ENCODE data around the gene AGBL3. TPM values are rescaled to one million over a fixed set of nuclear protein-coding genes. Genes with fewer than 3 reads are reported as not detected.
A peak's percentile ranks its signal among the peaks of the same experiment; 100 is the strongest.
"Not testable (repeated sequence)": the region's sequence is repeated elsewhere in the genome, so short reads cannot be mapped to it uniquely, and the experiment has no call there.

Gene AGBL3
- total RNA-seq, 1 experiment from 2014 or later, result 1.2 TPM

GRCh38 chr7:135166338-135166990 lies 180.2 kb downstream of the AGBL3 start:
- DNase-seq (ENCODE audit: low read depth), result no peak

- no peak for DNase-seq (ENCODE audit: low read depth)
These were observed 181.1 kb downstream of the AGBL3 start for GRCh38 chr7:135167365-135167917.

- DNase-seq (ENCODE audit: low read depth), result no peak
These were observed 181.7 kb downstream of the AGBL3 start for GRCh38 chr7:135168001-135168400.

- DNase-seq (ENCODE audit: low read depth), result no peak
These were observed 182.3 kb downstream of the AGBL3 start for GRCh38 chr7:135168489-135169140.

DNA sequence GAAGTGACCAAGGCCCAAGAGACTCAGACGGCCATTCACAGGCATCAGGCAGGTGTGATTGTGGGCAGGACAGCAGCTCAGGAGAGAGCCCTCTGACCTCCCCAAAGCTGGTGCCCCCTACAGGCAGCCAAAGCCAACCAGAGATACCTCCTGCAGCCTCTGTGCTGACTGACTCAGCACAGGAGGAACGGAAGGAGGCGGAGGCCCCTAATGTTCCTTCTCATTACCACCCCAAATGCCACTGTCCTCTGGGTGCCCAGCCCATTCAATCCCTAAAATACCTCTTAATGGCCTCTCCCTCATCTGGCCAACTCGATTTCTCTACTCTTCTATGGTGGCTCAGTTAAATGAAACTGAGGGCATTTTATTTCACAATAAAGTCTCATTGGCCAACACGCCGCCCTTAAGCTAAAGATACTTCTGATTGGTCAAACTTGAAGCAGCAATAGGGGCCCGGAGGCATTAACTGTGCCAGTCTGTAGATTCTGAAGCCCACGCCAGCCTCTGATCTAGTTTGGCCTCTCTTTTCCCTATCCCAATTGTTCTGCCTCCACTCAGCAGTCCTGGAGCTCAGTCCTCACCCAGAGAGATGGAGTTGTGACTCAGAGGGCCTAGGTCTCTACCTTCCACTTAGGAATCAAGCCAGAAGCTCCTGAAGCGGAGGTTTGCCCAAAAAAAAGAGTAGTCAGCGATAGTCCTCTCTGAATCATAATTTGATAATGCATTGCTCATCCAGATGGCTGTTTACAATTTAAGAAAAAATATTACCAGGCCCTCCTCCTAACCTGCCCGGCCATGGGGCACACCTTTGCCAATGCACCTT lies 183.0 kb downstream of the AGBL3 start:
- peak; percentile 44 for DNase-seq (ENCODE audit: low read depth)

- DNase-seq (ENCODE audit: low read depth), result peak; percentile 8
These were observed 183.6 kb downstream of the AGBL3 start for GRCh38 chr7:135169964-135170273.

- peak; percentile 94 for DNase-seq (ENCODE audit: low read depth)
These were observed 184.1 kb downstream of the AGBL3 start, which contains the start of gene CYREN for GRCh38 chr7:135170274-135170997. TSS of gene CYREN (minus strand) at chr7:135170707. CDS start at chr7:135168922, 1,785 bp downstream.

DNA sequence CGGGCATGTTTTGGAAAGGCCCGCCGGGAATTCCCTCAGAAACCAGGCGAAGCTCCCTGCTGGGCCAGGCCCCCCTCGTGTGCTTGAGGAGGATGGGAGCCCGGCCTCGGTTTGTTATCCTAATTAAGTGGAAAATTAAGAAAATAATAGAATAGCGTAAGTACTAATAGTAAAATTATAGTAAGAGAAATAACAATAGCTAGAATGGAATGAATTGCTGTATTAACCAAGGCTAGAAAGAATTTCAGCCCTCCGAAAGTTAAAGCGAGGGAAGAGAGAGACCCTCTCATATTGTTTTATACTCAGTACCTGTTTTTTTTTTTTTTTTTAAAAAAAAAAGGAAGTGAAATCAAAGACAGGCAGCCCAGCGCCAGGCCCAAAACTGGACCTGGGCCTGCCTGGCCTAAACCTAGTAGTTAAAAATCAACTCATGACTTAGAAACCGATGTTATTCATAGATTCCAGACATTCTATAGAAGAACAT lies 184.7 kb downstream of the AGBL3 start:
- DNase-seq (ENCODE audit: low read depth), result not testable (repeated sequence)

DNA sequence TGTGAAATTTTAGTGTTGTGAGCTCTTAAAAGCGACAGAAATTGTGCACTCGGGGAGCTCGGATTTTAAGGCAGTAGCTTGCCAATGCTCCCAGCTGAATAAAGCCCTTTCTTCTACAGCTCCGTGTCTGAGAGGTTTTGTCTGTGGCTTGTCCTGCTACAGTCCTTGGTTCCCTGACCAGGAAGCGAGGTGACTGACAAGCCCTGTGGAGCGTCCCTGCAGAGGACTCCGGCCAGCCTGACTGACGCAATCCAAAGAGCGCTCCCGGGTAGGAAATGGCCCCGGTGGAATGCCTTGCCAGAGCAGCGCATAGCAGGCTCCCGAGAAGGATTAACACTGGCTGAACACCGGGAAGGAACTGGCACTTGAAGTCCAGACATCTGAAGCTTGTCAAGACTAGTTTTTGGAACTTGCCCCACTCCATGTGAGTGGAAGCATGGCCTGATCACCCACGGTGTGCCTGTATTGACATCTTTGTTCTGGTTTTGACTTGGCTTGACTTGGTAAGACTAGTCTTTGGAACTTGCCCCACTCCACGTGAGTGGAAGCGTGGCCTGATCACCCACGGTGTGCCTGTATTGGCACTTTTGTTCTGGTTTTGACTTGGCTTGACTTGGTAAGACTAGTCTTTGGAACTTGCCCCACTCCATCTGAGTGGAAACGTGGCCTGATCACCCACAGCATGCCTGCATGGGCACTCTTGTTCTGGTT lies 185.4 kb downstream of the AGBL3 start:
- not testable (repeated sequence) for DNase-seq (ENCODE audit: low read depth)

DNA sequence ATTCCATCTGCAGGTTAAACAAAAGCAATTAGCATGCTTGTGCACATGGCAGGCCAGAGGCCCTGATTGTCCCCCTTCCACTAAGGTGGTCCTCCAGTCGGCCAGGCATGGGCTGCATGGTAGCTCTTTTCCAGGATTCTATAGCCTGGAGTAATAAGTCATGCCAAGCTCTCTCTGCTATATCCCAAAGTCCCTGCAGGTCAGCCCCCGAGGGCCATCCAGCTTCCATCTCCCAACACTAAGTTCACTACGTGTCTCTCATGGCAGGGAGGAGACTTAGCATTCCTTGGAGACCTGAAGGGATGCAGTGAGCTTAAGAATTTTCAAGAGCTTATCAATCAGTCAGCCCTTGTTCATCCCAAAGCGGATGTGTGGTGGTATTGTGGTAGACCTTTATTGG lies 187.6 kb downstream of the AGBL3 start:
- not testable (repeated sequence) for DNase-seq (ENCODE audit: low read depth)

GRCh38 chr7:135174941-135175340 lies 188.6 kb downstream of the AGBL3 start:
- DNase-seq (ENCODE audit: low read depth), result no peak

- DNase-seq (ENCODE audit: low read depth), result no peak
These were observed 189.6 kb downstream of the AGBL3 start for GRCh38 chr7:135175931-135176330.

DNA sequence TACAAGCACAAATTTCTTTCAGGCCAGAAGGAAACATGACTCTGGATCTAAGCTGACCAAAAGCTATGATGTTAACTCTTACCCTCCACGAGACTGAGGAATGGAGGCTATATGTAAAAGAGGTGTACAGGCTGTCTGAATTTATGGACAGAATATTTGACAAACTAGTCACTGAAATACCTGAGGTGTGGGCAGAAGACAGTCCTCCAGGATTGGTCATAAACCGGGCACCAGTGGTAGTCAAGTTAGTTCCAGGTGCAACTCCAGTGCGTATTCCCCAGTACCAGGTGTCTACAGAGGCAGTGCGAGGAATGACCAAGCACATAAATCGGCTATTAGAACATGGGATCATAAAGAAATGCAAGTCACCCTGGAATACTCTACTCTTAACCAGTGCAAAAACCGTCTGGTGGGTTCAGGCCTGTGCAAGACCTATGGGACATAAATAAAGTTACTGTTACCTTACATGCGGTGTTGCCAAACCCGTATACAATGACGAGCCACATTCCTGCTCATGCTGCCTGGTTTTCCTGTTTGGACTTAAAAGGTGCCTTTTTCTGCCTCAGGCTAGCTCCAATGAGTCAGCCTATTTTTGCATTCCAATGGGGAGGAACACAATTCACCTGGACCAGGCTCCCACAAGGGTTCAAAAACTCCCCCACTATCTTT lies 190.9 kb downstream of the AGBL3 start:
- DNase-seq (ENCODE audit: low read depth), result peak; percentile 32

DNA sequence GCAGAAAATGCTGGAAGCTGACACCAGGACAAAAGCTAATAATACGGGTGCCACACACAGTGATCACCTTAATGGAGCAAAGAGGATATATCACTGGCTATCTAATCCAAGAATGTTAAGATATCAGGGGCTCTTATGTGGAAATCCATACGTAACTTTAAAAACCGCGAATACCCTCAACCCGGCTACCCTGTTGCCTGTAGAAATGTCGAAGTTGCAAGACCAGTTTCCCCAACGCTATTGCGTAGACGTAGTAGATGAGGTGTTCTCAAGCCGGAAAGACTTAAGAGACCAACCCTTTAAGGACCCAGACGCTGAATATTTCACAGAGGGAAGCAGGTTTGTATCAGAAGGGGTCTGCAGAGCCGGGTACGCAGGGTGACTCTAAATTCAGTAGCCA lies 192.1 kb downstream of the AGBL3 start:
- DNase-seq (ENCODE audit: low read depth), result no peak

DNA sequence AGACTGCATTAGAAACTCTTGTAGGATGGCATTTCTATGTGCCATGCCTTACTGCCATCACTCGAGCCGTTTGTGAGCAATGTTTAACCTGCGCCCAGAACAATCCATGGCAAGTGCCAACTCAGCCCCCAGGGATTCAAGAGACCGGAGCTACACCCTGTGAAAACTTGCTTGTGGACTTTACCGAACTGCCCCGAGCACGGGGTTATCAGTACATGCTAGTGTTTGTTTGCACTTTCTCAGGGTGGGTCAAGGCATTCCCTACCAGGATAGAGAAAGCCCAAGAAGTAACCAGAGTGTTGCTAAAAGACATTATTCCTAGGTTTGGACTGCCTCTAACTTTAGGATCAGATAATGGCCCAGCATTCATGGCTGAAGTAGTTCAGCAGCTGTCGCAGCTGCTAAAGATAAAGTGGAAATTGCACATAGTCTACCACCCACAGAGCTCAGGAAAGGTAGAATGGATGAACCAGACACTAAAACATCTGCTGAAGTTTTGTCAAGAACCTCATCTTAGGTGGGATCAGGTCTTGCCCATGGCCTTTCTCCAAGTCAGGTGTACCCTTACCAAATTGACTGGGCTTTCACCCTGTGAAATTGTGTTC lies 193.1 kb downstream of the AGBL3 start:
- no peak for DNase-seq (ENCODE audit: low read depth)

GRCh38 chr7:135180122-135180521 lies 193.8 kb downstream of the AGBL3 start:
- DNase-seq (ENCODE audit: low read depth), result no peak

DNA sequence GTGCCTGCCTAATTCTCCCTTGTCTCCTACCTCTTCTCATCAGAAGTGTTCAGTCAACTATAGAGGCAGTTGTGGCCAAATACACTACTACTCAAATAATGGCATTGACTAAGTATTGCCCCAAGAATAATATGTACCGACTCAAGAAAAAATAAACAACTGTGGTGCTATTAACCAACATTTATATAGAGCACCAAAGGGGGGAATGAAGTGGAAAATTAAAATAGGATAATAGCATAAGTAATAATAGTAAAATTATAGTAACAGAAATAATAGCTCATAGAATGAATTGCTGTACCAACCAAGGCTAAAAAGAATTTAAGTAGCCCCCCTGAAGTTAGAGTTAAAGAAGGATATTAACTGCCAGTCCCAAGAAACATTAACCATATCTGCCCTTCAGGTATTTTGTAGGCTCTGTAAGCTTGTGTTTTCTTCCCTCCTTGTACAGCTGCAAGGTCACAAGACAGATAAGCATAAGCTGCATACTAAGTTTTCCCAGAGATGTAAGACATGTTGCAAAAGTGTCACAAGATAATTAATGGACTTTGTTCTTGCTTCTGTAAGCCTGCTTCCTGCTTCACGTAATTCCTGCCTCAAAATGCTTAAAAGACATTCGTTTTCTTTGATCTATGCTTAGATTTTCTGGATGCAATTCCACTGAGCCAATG lies 195.1 kb downstream of the AGBL3 start:
- no peak for DNase-seq (ENCODE audit: low read depth)

- DNase-seq (ENCODE audit: low read depth), result no peak
These were observed 195.8 kb downstream of the AGBL3 start for GRCh38 chr7:135181929-135182678.
